NOMO-1 treated with DMSO at 0.1 percent for 48 hours (cell line): ENCODE results near the gene TMEM37.

Source experiments
- DNase-seq: peaks from one replicate; lab custom pipeline; 2025; ENCODE audit not compliant: unreplicated experiment; lab: John Stamatoyannopoulos, UW

TMEM37 gene

GRCh38 chr2:119417908-119418307 lies 13.7 kb upstream of the TMEM37 start:
- DNase-seq = no peak

GRCh38 chr2:119419065-119419464 lies 12.6 kb upstream of the TMEM37 start:
- no peak for DNase-seq

- DNase-seq = no peak
Measured at GRCh38 chr2:119419803-119420508, 11.7 kb upstream of the TMEM37 start.

- DNase-seq = no peak
Measured at GRCh38 chr2:119421304-119421703, 10.3 kb upstream of the TMEM37 start.

GRCh38 chr2:119421741-119422140 lies 9.9 kb upstream of the TMEM37 start:
- DNase-seq = no peak

GRCh38 chr2:119422360-119423107 lies 9.1 kb upstream of the TMEM37 start:
- no peak for DNase-seq

GRCh38 chr2:119423108-119423444 lies 8.6 kb upstream of the TMEM37 start:
- DNase-seq = no peak

- DNase-seq = no peak
Measured at GRCh38 chr2:119423811-119424210, 7.8 kb upstream of the TMEM37 start.

- DNase-seq = no peak
Measured at GRCh38 chr2:119424284-119425118, 7.2 kb upstream of the TMEM37 start.

GRCh38 chr2:119425119-119425405 lies 6.6 kb upstream of the TMEM37 start:
- DNase-seq = no peak

- DNase-seq = no peak
Measured at GRCh38 chr2:119425620-119426395, 5.8 kb upstream of the TMEM37 start.

- DNase-seq = no peak
Measured at GRCh38 chr2:119426396-119426675, 5.3 kb upstream of the TMEM37 start.

- DNase-seq = peak; percentile 24
Measured at GRCh38 chr2:119426801-119427395, 4.8 kb upstream of the TMEM37 start.

- DNase-seq = no peak
Measured at GRCh38 chr2:119427756-119428155, 3.9 kb upstream of the TMEM37 start.

- DNase-seq = no peak
Measured at GRCh38 chr2:119428488-119429224, 3.0 kb upstream of the TMEM37 start.

GRCh38 chr2:119429225-119429981 lies 2.3 kb upstream of the TMEM37 start:
- peak; percentile 3 for DNase-seq

GRCh38 chr2:119430023-119430498 lies 1.6 kb upstream of the TMEM37 start:
- no peak for DNase-seq

GRCh38 chr2:119431976-119432850 lies 559 bp downstream of the TMEM37 start:
- peak; percentile 6 for DNase-seq
